NT2/D1 (cell line): ENCODE measurements around the gene DCPS.
"Not testable (repeated sequence)": the region's sequence is repeated elsewhere in the genome, so short reads cannot be mapped to it uniquely, and the experiment has no call there.

Experiments
- DNase-seq: peaks from one replicate; pipeline ENCODE4 v3.0.0-alpha.2; 2011; ENCODE audit warnings: low read depth, low spot score
- H3K27me3 ChIP-seq: 2 replicates; pipeline ENCODE4 v1.6.0; 2011; ENCODE audit warnings: mild to moderate bottlenecking; ENCODE audit not compliant: insufficient read length, insufficient read depth
- H3K36me3 ChIP-seq: 2 replicates; pipeline ENCODE4 v1.6.1; 2011; ENCODE audit warnings: mild to moderate bottlenecking, low read length, mixed read lengths; ENCODE audit not compliant: insufficient read depth, insufficient read length
- H3K4me1 ChIP-seq: 2 replicates; pipeline ENCODE4 v1.5.1; 2011; ENCODE audit not compliant: insufficient read depth, insufficient read length
- H3K4me3 ChIP-seq: 2 replicates; pipeline ENCODE4 v1.5.1; 2011; ENCODE audit warnings: low read depth; ENCODE audit not compliant: insufficient read length
- H3K9ac ChIP-seq: 2 replicates; pipeline ENCODE4 v1.6.0; 2011; ENCODE audit warnings: low read depth; ENCODE audit not compliant: insufficient read length
- H3K9me3 ChIP-seq: 2 replicates; pipeline ENCODE4 v1.5.1; 2011; ENCODE audit warnings: mild to moderate bottlenecking, low read length; ENCODE audit not compliant: insufficient read depth
- SUZ12 ChIP-seq: IDR thresholded peaks from 2 replicates; pipeline ENCODE4 v1.6.1; 2011; ENCODE audit not compliant: insufficient read length, insufficient read depth; ENCODE audit errors: extremely low read depth
- YY1 ChIP-seq: IDR thresholded peaks from 2 replicates; pipeline ENCODE4 v1.6.1; 2011; ENCODE audit not compliant: insufficient read length, insufficient read depth
- ZNF274 ChIP-seq: IDR thresholded peaks from 2 replicates; pipeline ENCODE4 v1.6.1; 2011; ENCODE audit warnings: mild to moderate bottlenecking, low read depth, low read length

Gene DCPS

DNA sequence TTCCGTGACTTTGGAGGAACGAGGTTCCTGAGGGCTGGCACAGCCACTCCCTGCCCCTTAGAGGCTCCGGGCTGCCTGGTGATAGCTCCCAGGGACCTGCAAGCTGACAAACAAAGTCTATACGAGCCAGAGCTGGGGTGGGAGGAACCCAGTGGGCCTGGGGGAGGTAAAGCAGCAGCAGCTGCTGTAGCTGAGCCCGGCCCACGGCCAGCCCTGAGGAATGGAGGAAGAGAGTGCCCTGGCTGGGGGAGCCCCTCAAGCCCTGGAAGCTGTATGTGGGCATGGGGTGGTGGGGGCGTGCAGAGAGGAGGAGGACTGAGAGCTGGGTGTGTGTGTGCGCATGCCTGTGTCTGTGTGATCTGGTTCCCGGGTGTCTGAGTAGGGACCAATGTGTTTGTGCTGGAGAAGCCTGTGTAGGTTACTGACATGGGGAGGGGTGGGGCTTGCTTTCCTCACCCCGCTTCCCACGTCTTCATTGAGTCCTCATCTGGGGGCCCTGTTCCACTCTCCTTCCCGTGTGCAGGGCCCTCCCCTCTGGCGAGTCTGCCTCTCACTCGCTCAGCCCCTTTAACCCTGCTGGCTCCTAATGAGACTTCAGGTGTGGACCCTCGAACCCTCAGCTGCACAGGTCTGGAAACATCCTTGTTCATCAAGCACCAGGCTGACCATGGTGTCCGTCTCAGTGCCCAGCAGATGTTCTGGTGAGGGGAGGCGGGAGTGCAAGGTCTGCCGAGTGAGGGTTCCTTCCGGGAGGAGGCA, 62.4 kb downstream of the DCPS start:
- H3K4me1 ChIP-seq, result peaks cover 17% of the 10 kb centered on the region
- H3K27me3 ChIP-seq, result no peaks in the 10 kb centered on the region
- no peaks in the 10 kb centered on the region for H3K9me3 ChIP-seq
- no peak overlapping the region for H3K4me3 ChIP-seq
- H3K36me3 ChIP-seq, result peaks cover 3% of the 10 kb centered on the region
- H3K9ac ChIP-seq, result no peak overlapping the region
- DNase-seq, result no peak
- TF ChIP-seq YY1 (no peak), ZNF274 (no peak), SUZ12 (no peak)

DNA sequence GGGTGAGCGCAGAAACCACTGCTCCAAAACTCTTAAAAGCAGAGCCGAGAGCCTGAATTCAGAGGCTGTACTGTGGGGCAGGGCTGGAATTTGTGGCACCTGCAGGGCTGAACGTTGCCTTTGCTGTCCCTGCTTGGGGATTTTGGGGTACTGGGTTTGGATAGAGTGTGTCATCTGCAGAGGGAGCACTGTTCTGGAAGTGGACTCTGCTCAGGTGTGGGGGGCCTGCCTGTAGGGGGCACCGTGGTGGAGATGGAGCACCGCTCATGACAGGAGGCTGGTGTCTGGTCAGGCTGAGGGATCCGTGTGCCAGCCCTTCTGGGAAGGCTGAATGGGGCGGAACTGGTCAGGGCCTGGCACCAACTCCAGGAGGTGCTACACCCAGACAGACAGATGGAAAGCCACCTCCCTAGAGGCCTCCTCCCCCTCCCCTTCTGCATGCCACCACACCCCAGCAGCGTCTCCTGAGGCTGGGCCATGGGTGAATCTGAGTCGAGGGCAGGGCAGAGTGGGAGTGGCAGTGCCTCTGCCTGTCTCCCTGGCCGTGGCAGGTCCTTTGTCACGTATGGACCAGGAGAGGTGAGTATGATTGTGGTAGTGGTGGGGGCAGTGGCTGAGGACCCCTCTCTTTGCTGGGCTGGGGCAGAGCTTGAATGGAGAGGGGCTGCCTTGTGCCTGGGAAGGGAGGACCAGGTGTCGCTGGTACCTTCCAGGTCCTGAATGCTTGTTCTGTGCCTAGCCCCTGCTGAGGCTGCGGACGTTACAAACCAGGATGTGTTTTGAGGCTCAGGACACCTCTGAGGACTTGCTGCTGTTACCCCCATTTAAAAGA, 63.2 kb downstream of the DCPS start:
- H3K27me3 ChIP-seq, H3K9ac ChIP-seq, DNase-seq, H3K9me3 ChIP-seq, H3K36me3 ChIP-seq, H3K4me3 ChIP-seq: not testable (repeated sequence)
- H3K4me1 ChIP-seq, result peaks cover 17% of the 10 kb centered on the region

- peaks cover 17% of the 10 kb centered on the region for H3K4me1 ChIP-seq
- H3K4me3 ChIP-seq, H3K36me3 ChIP-seq, H3K9ac ChIP-seq, H3K27me3 ChIP-seq, H3K9me3 ChIP-seq, DNase-seq: not testable (repeated sequence)
These were observed 63.9 kb downstream of the DCPS start for GRCh38 chr11:126367806-126368205.

DNA sequence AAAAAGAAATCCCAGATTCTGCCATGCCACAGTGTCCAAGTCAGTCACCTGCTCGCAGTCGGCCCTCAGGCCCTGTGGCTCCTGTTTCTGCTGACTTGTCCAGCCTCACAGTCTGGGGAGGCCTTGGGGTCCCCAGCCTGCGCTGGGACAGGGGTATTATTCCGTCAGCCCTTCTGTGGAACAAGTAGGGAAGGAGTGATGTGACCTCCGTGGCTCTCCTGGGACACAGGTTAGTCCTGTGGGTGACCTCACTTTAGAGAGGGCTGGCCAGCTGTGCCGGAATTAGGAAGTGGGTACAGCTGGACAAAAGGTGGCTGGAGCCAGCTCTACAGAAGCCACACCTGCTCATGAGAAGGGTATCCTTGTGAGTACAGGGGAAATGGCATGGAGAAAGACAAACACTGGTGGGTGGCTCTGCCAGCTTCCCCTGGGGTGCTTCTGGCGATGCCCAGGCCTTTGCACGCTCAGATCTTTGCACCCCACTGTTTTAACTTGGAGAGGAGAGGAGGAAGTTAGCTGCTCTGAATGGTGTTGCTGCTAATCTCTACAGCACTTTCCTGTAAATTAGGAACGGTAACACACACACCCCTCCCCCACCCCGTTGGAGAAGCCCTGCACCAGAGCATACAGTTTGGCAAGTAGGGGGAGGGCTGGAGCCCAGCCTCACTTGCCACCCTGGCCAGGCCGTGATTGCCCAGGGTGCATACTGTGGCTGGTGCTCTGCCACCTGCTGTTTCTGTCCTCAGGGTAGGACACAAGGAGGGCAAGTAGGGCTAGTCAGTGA, 64.7 kb downstream of the DCPS start:
- DNase-seq, H3K4me3 ChIP-seq, H3K36me3 ChIP-seq, H3K27me3 ChIP-seq, H3K9ac ChIP-seq, H3K9me3 ChIP-seq: not testable (repeated sequence)
- peaks cover 13% of the 10 kb centered on the region for H3K4me1 ChIP-seq

DNA sequence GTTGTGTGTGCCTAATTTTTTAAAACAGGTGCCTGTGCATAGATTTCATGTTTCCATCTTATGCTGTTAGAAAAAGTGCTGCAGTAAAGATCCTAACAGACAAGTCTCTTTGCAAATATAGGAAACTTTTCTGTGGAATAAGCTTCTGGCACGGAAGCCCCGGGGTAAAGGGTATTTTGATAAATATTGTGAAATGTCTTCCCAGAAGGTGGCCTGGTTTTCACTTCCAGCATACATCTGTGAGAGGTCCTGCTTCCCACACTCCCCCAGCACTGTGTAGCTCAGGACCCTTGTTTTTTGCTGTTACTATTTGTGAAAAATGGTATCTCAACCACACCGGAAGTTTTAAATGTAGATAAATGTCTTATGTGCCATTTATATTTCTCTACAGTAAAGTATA, 66.2 kb downstream of the DCPS start:
- no peaks in the 10 kb centered on the region for H3K9me3 ChIP-seq
- H3K4me1 ChIP-seq, result peaks cover 8% of the 10 kb centered on the region
- no peak overlapping the region for H3K4me3 ChIP-seq
- DNase-seq, result no peak
- no peaks in the 10 kb centered on the region for H3K27me3 ChIP-seq
- TF ChIP-seq SUZ12 (no peak), ZNF274 (no peak), YY1 (no peak)
- no peak overlapping the region for H3K9ac ChIP-seq
- H3K36me3 ChIP-seq, result no peaks in the 10 kb centered on the region

DNA sequence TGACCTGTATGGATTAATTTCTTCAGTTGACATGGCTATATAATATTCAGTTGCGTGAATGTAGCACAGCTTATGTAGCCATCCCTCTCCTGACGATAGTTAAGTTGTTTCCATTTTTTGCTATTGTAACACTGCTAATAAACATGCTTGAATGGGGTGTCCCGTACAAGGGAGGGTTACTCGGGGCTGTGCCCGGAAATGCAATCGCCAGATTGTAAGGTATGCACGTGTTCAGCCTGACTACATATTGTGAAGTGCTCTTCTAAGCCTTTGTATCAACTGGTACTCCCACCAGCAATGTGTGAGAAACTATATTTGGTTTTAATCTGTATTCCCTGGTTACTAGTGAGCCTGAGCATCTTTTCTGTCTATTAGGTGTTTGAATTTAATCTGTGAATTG, 67.7 kb downstream of the DCPS start:
- Histone ChIP-seq H3K9ac (no peak overlapping the region), H3K27me3 (no peaks in the 10 kb centered on the region), H3K9me3 (no peaks in the 10 kb centered on the region), H3K36me3 (no peaks in the 10 kb centered on the region), H3K4me3 (no peak overlapping the region), H3K4me1 (peaks cover 4% of the 10 kb centered on the region)
- no peak for TF ChIP-seq ZNF274
- no peak for TF ChIP-seq YY1
- DNase-seq, result no peak

GRCh38 chr11:126373389-126374066, 69.7 kb downstream of the DCPS start:
- not testable (repeated sequence) for H3K27me3 ChIP-seq, H3K9me3 ChIP-seq, H3K36me3 ChIP-seq, DNase-seq, H3K4me1 ChIP-seq, H3K9ac ChIP-seq, H3K4me3 ChIP-seq

GRCh38 chr11:126374562-126375300, 70.9 kb downstream of the DCPS start:
- H3K27me3 ChIP-seq, H3K4me1 ChIP-seq, H3K9ac ChIP-seq, DNase-seq, H3K4me3 ChIP-seq, H3K9me3 ChIP-seq, H3K36me3 ChIP-seq: not testable (repeated sequence)
